Activated CD4-positive, alpha-beta memory T cell treated with anti-CD3 and anti-CD28 coated beads for 36 hours (primary cell): ENCODE data around the gene SLC26A8. TPM values are rescaled to one million over a fixed set of nuclear protein-coding genes. Genes with fewer than 3 reads are reported as not detected.
"Not testable (repeated sequence)": the region's sequence is repeated elsewhere in the genome, so short reads cannot be mapped to it uniquely, and the experiment has no call there.

ENCODE experiments used
- CTCF ChIA-PET: fragments of 350-600 bp; sonication (Branson Sonifier 250); formaldehyde crosslinking; loops from one replicate; lab custom pipeline; 2021; ENCODE audit warnings: antibody characterized with exemption, inconsistent platforms; lab: Charles Lee
- POLR2A ChIA-PET: fragments of 350-600 bp; sonication (Branson Sonifier 250); formaldehyde crosslinking; loops from one replicate; lab custom pipeline; 2021; ENCODE audit warnings: antibody characterized with exemption; lab: Charles Lee
- DNase-seq: peaks from one replicate; pipeline ENCODE4 v3.0.0-alpha.2; 2020
- H3K27ac Mint-ChIP-seq: one replicate; pipeline ENCODE4 v1.8.0; 2021; ENCODE audit warnings: mixed read lengths
- H3K27me3 Mint-ChIP-seq: one replicate; pipeline ENCODE4 v1.8.0; 2021; ENCODE audit warnings: mixed read lengths
- H3K36me3 Mint-ChIP-seq: one replicate; pipeline ENCODE4 v1.8.0; 2021; ENCODE audit warnings: mixed read lengths
- H3K4me1 Mint-ChIP-seq: one replicate; pipeline ENCODE4 v1.8.0; 2021; ENCODE audit warnings: low read depth, mixed read lengths
- H3K4me3 Mint-ChIP-seq: one replicate; pipeline ENCODE4 v1.8.0; 2021; ENCODE audit warnings: mild to moderate bottlenecking, mixed read lengths
- H3K9me3 Mint-ChIP-seq: one replicate; pipeline ENCODE4 v1.8.0; 2021; ENCODE audit warnings: mixed read lengths
- intact Hi-C: fragments of 100-400 bp; cut with micrococcal nuclease; formaldehyde crosslinking; loops from one replicate; pipeline ENCODE4 v1.15.1; 2023
- total RNA-seq, 2 experiments: library from RNA; stranded (reverse); gene quantifications; one replicate each; pipeline ENCODE4 v1.2.3, GENCODE V29; 2021

The SLC26A8 gene
- total RNA-seq, 2 experiments from 2014 or later = not detected

DNA sequence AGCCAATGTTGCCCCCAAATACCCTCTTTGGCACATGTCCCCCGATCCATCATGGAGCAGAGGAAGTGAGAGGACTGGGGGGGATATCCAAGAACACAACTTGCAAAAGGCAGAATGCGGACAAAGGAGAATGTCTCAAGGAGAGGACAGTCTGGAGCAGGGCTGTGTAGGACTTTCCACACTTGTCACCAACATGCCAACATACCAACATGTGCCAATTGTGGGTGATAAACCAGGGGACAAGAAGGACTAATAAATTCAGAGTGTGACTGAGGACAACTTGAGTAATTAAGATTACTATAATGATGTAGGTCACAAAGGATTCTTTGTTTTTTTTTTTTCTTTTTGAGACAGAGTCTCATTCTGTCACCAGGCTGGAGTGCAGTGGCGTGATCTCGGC, 8.8 kb downstream of the SLC26A8 start:
- Mint-ChIP-seq H3K4me1 (no peaks in the 10 kb centered on the region), H3K27ac (no peak overlapping the region), H3K27me3 (peaks cover 9% of the 10 kb centered on the region), H3K4me3 (no peak overlapping the region), H3K9me3 (no peaks in the 10 kb centered on the region), H3K36me3 (no peaks in the 10 kb centered on the region)
- POLR2A ChIA-PET = no interaction called here
- DNase-seq = no peak
- CTCF ChIA-PET = no interaction called here
- intact Hi-C loops = no loop called here

GRCh38 chr6:36000451-36000850, 24.0 kb downstream of the SLC26A8 start:
- POLR2A ChIA-PET = no interaction called here
- CTCF ChIA-PET = no interaction called here
- Mint-ChIP-seq H3K4me3 (no peak overlapping the region), H3K27me3 (no peaks in the 10 kb centered on the region), H3K9me3 (no peaks in the 10 kb centered on the region), H3K36me3 (no peaks in the 10 kb centered on the region), H3K27ac (no peak overlapping the region), H3K4me1 (no peaks in the 10 kb centered on the region)
- no peak for DNase-seq
- intact Hi-C loops = no loop called here

GRCh38 chr6:35993150-35993549, 31.3 kb downstream of the SLC26A8 start:
- no peaks in the 10 kb centered on the region for H3K4me1 Mint-ChIP-seq
- intact Hi-C loops = no loop called here
- DNase-seq = no peak
- H3K27ac Mint-ChIP-seq = no peak overlapping the region
- H3K9me3 Mint-ChIP-seq = no peaks in the 10 kb centered on the region
- CTCF ChIA-PET = no interaction called here
- POLR2A ChIA-PET = no interaction called here
- no peaks in the 10 kb centered on the region for H3K27me3 Mint-ChIP-seq
- H3K36me3 Mint-ChIP-seq = no peaks in the 10 kb centered on the region
- H3K4me3 Mint-ChIP-seq = no peak overlapping the region

GRCh38 chr6:35988047-35988446, 36.4 kb downstream of the SLC26A8 start:
- CTCF ChIA-PET, H3K27ac Mint-ChIP-seq, H3K9me3 Mint-ChIP-seq, H3K36me3 Mint-ChIP-seq, DNase-seq, intact Hi-C loops, H3K4me3 Mint-ChIP-seq, H3K4me1 Mint-ChIP-seq, POLR2A ChIA-PET, H3K27me3 Mint-ChIP-seq: not testable (repeated sequence)

DNA sequence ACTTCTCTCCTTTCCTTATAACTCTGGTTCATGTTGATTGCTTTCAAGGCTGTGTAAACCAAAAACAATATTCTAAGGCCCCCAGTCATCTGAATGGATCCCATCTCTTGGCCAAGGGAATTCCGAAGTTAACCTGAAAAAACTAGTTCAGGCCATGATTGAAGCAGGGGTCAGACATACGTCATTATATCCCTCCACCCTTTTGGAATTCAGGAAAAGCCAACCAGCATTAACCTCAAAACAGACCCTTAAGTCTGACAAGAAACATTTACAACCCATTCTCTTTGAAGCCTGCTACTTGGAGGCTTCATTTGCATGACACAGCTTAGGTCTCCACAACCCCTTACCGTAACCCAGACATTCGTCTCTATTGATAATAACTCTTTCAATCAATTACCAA, 39.7 kb downstream of the SLC26A8 start:
- CTCF ChIA-PET = no interaction called here
- H3K4me3 Mint-ChIP-seq = no peak overlapping the region
- intact Hi-C loops = no loop called here
- H3K27me3 Mint-ChIP-seq = peaks cover 3% of the 10 kb centered on the region
- H3K4me1 Mint-ChIP-seq = no peaks in the 10 kb centered on the region
- POLR2A ChIA-PET = no interaction called here
- no peak for DNase-seq
- H3K9me3 Mint-ChIP-seq = no peaks in the 10 kb centered on the region
- no peak overlapping the region for H3K27ac Mint-ChIP-seq
- no peaks in the 10 kb centered on the region for H3K36me3 Mint-ChIP-seq

DNA sequence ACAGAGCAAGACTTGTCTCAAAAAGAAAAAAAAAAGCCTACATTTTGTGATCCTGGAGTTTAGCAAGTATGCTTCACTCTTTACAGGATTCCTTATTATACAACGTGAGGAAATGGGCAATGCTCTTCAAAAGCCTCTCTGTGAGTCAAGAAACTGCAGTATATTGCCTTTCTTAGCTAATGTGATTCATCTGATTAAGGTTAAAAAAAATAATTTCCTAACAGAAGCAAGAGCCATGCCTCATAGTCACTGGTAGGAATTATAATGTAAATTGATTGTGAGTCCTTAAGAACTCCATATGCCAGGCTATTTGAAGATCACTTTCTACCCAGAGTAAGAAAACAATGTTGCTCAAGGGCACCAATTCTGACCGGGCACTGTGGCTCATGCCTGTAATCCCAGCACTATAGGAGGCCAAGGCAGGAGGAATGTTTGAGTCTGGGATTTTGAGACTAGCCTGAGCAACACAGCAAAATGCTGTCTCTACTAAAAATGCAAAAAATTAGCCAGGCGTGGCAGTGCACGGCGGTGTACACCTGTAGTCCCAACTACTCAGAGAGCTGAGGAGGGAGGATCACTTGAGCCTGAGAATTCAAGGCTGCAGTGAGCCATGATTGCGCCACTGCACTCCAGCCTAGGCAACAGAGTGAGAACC, 43.3 kb downstream of the SLC26A8 start:
- ChIA-PET POLR2A (no interaction called here), CTCF (no interaction called here)
- H3K27me3 Mint-ChIP-seq = peaks cover under 1% of the 10 kb centered on the region
- intact Hi-C loops = no loop called here
- no peaks in the 10 kb centered on the region for H3K36me3 Mint-ChIP-seq
- H3K27ac Mint-ChIP-seq = no peak overlapping the region
- no peak for DNase-seq
- no peaks in the 10 kb centered on the region for H3K4me1 Mint-ChIP-seq
- H3K4me3 Mint-ChIP-seq = no peak overlapping the region
- H3K9me3 Mint-ChIP-seq = no peaks in the 10 kb centered on the region

DNA sequence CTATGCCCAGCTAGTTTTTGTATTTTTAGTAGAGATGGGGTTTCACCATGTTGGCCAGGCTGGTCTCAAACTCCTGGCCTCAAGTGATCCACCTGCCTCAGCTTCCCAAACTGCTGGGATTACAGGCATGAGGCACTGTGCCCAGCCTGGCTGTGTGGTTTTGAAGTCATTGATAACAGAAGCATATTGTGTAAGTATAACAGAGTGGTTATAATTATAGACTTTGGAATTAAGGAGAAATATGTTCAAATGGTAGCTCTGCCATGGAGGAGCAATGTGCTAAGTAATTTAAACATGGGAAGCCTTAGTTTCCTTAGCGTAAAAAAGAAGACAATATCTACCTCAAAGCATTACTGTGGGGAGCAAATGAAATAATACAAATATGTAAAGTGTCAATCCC, 44.3 kb downstream of the SLC26A8 start:
- intact Hi-C loops, H3K9me3 Mint-ChIP-seq, H3K4me1 Mint-ChIP-seq, H3K27me3 Mint-ChIP-seq, H3K27ac Mint-ChIP-seq, POLR2A ChIA-PET, DNase-seq, CTCF ChIA-PET, H3K36me3 Mint-ChIP-seq, H3K4me3 Mint-ChIP-seq: not testable (repeated sequence)

- Mint-ChIP-seq H3K36me3 (no peaks in the 10 kb centered on the region), H3K4me3 (no peak overlapping the region), H3K4me1 (peaks cover 8% of the 10 kb centered on the region), H3K27me3 (no peaks in the 10 kb centered on the region), H3K27ac (no peak overlapping the region), H3K9me3 (no peaks in the 10 kb centered on the region)
- POLR2A ChIA-PET = no interaction called here
- intact Hi-C loops = no loop called here
- no peak for DNase-seq
- CTCF ChIA-PET = no interaction called here
These were observed 47.1 kb downstream of the SLC26A8 start for GRCh38 chr6:35977308-35977707.

- no peak overlapping the region for H3K27ac Mint-ChIP-seq
- ChIA-PET POLR2A (no interaction called here), CTCF (interaction anchor here (0.6 kb wide), 2 partner anchors 54 to 102 kb away, joined by 3 read pairs; no protein-coding TSS in a partner anchor)
- no peaks in the 10 kb centered on the region for H3K9me3 Mint-ChIP-seq
- H3K36me3 Mint-ChIP-seq = no peaks in the 10 kb centered on the region
- intact Hi-C loops = loop anchor here (1.0 to 5.0 kb wide), 2 partner anchors 21 to 51 kb away; partner anchors contain the start of gene SRPK1
- no peak overlapping the region for H3K4me3 Mint-ChIP-seq
- peak; percentile 82 for DNase-seq
- peaks cover 8% of the 10 kb centered on the region for H3K4me1 Mint-ChIP-seq
- H3K27me3 Mint-ChIP-seq = no peaks in the 10 kb centered on the region
These were observed 50.7 kb downstream of the SLC26A8 start for GRCh38 chr6:35973670-35974222.

- peaks cover 8% of the 10 kb centered on the region for H3K4me1 Mint-ChIP-seq
- ChIA-PET POLR2A (interaction anchor here (0.7 kb wide), 1 partner anchor 641 kb away, joined by 5 read pairs; no protein-coding TSS in a partner anchor), CTCF (no interaction called here)
- H3K27ac Mint-ChIP-seq = no peak overlapping the region
- no peak overlapping the region for H3K4me3 Mint-ChIP-seq
- H3K9me3 Mint-ChIP-seq = no peaks in the 10 kb centered on the region
- H3K36me3 Mint-ChIP-seq = no peaks in the 10 kb centered on the region
- DNase-seq = no peak
- no peaks in the 10 kb centered on the region for H3K27me3 Mint-ChIP-seq
- intact Hi-C loops = loop anchor here (1.0 to 5.0 kb wide), 2 partner anchors 20 to 50 kb away; partner anchors contain the start of gene SRPK1
These were observed 51.7 kb downstream of the SLC26A8 start for GRCh38 chr6:35972471-35973367.

DNA sequence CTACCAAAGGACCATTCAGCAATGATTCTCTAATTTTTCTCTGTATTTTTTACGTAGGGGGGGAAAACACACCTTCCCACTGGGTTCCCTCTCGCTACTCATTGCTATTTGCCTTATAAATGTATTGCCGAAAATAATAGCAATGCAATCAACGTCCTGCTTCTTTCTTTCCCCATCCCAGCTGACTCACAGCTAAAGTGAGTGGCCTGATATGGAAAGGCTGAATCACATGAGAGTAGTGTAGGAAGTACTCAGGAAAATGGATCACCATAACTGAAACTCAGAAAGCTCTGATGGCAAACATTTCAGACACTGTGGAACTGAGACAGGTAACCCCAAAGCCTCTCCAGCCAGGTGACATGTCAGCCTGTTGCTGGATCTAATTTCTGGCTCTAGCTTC, 54.3 kb downstream of the SLC26A8 start:
- CTCF ChIA-PET = no interaction called here
- intact Hi-C loops = loop anchor here (5.0 kb wide), 1 partner anchor 48 kb away; the partner anchor contains the start of gene SRPK1
- Mint-ChIP-seq H3K4me1 (peaks cover 8% of the 10 kb centered on the region), H3K9me3 (no peaks in the 10 kb centered on the region), H3K27ac (no peak overlapping the region), H3K27me3 (no peaks in the 10 kb centered on the region), H3K4me3 (no peak overlapping the region), H3K36me3 (no peaks in the 10 kb centered on the region)
- POLR2A ChIA-PET = no interaction called here
- no peak for DNase-seq

GRCh38 chr6:35969646-35970045, 54.8 kb downstream of the SLC26A8 start:
- intact Hi-C loops = loop anchor here (5.0 kb wide), 1 partner anchor 47 kb away; the partner anchor contains the start of gene SRPK1
- H3K36me3 Mint-ChIP-seq = no peaks in the 10 kb centered on the region
- no peak overlapping the region for H3K27ac Mint-ChIP-seq
- H3K4me3 Mint-ChIP-seq = no peak overlapping the region
- H3K9me3 Mint-ChIP-seq = no peaks in the 10 kb centered on the region
- H3K27me3 Mint-ChIP-seq = no peaks in the 10 kb centered on the region
- ChIA-PET CTCF (no interaction called here), POLR2A (no interaction called here)
- DNase-seq = no peak
- H3K4me1 Mint-ChIP-seq = peaks cover 8% of the 10 kb centered on the region
